HL-60/S4 treated with phorbol 12-myristate 13-acetate at 8.2 ng/mL for 4 days and 3 days (cell line): ENCODE measurements around the gene ZNF774.
"Not testable (repeated sequence)": the region's sequence is repeated elsewhere in the genome, so short reads cannot be mapped to it uniquely, and the experiment has no call there.

Experiments
- in situ Hi-C: fragments of 300-500 bp; cut with MboI; formaldehyde crosslinking; loops from 2 replicates; pipeline ENCODE4 v1.15.0; 2022; ENCODE audit warnings: low sequenced_read_pairs

ZNF774 gene

DNA sequence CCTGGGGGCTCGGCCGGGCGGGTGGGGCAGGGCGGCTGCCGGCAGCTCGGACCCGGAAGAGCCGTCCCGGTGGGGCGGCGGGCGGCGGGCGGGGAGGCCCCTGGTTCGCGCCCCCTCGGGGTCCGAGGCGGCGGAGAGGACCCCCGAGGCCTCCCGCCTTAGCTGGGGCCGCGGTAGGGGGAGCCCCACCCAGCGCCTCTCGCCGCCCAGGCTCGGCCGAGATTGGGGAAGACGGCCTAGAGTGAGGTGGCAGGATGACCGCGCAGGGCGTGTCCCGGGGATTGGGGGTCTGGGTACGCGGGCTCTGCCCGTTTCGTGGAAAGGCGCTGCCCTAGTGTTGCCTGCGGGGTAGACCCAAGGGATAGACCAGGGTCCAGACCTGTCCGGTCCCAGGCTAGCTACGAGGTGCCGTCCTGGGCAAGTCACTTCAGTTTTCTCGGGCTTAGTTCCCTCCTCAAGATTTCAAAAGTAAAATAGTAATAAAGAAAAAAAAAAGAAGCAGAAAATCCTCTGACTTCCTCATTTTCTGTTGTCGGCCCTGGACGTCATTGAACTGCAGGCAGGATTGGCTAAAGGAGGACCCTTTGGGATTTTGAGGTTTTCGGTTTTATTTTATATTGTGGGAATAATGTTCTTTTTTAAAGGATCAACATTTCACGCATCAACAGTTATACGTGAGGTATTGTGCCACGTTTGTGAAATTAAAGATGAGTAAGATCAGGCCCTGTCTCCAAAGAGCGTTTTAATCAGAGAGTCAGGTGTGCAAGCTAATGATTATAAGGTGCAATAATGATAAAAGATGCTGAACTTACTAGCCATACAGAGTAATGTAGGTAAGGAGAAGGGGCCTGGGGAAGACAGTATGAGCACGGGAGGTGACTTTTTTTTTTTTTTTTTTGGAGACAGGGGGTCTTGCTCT, 36.6 kb downstream of the ZNF774 start:
- in situ Hi-C loops: no loop called here

DNA sequence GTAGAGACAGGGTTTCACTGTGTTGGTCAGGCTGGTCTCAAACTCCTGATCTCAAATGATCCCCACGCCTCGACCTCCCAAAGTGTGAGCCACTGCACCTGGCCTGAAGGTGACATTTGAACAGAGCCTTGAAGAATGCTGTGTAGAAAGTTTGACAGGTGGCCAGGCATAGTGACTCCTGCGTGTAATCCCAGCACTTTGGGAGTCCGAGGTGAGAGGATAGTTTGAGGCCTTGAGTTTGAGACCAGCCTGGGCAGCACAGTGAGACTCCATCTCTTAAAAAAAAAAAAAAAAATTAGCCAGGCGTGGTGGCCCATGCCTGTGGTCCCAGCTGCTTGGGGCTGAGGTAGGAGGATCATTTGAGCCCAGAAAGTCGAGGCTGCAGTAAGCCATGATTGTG, 37.4 kb downstream of the ZNF774 start:
- in situ Hi-C loops: no loop called here

DNA sequence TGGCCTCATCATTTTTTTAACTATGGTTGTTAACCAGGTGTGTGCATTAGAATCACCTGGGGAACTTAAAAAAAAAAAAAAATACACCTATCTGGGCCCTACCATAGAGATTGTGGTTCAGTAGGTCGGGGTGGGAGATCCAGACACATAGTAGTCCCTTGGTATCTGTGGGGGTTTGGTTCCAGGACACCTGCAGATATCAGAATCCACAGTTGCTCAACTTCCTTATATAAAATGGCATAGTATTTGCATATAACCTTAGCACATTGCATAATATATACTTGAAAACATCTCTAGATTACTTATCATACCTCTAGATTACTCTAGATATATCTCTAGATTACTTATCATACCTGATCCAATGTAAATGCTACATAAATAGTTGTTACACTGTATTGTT, 41.0 kb downstream of the ZNF774 start:
- in situ Hi-C loops: no loop called here

DNA sequence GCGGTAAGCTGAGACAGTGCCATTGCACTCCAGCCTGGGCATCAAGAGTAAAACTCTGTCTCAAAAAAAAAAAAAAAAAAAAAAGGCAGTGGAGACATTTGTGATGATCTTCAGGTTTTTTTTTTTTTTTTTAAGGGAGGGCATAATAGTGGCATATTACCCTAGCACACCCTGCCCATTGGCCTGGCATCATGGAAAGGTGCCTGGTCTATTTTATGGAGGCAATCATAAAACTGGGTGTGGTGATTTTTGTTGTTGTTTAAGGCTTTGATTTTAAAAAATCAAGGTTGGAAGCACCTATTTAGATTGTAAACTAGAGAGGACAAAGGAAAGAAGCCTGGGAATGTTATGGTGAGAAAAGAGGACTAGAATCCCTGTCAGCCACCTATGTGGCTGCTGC, 42.0 kb downstream of the ZNF774 start:
- in situ Hi-C loops: no loop called here

DNA sequence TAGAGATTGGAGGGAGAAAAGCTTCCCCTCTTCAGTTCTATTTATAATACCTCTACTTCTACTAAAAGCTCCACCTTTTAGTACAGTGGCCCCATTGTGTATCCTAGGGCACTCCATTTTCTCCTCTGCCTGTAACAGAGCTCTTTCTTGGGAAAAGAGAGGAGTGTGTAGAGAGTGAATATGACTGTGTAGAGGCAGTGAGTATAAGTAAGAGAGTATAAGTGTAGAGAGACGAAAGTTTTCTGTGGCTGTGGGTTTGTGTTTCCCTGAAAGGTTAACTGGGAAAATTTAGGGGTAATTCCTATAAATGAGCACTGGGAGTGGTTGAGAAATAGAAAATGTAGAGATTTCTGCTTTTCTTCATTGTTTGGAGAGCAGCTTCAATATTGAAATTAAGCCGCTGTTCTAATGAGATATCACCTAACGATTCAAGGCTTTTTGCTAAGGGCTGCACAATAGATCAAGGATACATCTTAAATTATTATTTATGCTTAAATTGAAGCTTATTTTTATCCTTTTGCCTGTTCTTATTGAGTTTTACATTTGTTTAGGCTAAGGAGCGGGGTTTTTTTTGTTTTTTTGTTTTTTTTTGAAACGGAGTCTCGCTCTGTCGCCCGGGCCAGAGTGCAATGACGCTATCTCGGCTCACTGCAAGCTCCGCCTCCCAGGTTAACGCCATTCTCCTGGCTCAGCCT, 42.8 kb downstream of the ZNF774 start:
- in situ Hi-C loops: no loop called here

DNA sequence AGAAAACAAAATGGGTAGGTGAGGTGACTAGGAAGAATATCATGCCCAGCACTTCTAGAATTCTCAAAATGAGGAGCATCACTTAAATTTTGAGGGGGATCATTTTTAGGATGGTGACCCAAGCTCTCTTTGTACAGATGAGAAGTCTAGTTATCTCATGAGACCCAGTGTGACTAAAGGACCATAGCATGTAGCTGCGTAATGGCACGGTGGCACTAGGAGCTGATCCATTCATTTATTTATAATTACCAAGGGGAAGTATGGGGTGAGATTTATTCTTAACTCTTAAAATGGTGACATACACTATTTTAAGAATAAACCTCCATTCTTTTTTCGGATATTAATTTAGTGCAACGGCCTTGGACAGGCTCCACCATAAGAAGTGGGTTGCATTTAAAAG, 44.2 kb downstream of the ZNF774 start:
- in situ Hi-C loops: no loop called here

DNA sequence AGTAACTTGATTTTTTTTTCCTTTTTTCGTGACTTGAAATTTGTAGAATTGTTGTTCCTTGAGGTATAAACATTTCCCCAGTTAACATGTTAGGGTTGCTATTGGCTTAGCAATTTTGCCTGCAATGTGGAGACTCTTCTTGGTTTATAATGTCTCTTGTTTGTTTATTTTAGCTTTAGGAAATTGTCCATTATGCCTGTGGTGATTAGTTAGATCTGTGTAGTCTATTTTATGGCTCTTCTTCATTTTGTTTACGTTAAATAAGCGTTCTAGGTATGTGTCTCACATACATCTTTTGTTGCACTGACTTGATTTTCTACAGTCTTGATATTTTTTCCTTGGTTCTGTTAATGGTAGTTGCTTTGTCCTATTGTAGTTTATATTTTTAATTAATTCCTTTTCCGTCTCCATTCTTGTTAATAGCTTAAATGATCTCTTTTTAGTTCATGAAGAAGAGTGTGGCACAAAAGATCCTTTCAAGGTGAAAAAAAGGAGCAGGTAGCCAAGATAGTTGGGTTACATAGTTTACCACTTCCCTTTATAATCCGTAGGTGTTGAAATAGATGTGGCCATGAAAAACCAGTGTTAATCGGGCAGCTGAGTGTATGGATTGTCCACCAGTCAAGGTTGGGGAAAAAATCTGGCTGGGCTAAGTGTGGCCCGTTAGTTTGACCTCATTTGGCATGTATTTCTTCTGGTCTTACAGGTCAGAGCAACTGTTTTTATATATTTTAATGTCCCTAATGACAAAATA, 48.1 kb downstream of the ZNF774 start:
- in situ Hi-C loops: no loop called here

DNA sequence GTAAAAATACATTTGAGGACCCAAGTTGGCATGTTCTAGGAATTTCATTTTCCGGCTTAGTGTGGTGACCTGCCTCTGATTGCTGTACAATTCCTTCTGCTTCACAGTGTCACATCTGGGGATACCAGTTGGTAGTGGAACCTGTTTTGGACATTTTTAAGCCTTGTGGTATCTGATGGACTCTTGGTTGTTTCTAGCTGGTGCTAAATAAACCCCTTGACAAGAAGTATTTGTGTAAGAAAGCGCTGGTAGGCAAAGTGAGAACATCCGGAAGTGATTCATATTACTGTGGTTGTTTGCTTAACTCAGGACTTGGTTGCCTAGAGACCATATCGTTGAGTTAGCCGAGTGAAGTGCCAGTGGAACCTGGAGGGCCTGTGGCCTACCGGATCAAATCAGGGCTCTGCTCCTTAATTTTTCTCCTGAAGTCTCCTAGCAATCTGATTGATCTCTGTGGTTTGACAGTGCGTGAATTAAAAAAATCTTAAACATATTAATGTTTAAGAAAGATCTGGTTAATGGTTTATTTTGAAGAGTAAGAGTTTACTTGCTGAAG, 48.8 kb downstream of the ZNF774 start:
- in situ Hi-C loops: no loop called here

DNA sequence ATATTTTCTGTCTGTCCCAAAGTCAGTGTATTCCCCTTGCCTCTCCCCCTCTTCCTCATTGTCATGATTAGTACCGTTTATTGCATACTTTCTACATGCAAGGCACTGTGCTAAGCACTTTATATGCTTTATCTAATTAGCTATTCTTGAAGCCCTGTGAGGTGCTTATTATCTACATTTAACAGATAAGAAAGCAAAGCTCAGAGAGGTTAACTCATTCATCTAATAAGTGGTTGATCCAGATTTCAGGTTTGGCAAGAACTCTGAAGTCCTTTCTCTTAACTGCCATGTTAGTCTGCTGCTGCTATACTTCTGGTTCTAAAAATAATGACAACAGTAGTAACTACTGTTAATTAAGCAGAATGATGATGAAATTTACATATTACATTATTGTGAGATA, 49.4 kb downstream of the ZNF774 start:
- in situ Hi-C loops: no loop called here

DNA sequence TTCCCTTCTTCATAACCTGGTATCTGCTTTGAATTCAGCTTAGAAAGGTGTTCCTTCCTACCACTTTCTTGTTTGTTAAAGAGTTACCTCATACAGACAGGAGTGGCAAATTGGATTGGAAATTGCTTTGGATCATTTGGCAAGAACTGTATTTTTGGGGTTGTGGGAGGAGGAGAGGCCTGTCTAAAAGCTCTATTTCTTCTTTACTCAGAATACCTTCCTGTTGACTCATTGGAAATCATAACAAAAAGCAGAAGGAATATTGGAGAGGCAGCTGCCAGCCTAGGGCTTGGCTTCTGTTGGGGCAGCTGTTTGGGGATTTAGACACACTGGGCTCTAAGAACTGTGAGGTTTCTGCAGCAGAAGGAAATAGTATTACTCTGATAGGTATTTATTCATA, 50.1 kb downstream of the ZNF774 start:
- in situ Hi-C loops: no loop called here

DNA sequence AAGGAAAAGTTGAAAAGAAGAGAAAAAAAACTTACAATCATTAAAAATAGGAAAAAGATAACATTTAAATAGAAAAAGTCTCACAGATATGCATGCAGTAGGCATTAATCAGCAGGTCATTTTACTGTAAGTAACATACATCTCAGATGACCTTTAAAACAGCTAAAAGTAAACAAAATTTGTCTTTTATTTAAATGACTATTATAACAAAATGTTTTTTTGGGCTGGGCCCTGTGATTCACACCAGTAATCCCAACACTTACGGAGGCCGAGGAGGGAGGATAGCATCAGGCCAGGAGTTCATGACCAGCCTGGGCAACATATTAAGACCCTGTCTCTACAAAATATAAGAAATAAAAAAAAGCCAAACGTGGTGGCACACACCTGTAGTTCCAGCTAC, 50.7 kb downstream of the ZNF774 start:
- in situ Hi-C loops: no loop called here

DNA sequence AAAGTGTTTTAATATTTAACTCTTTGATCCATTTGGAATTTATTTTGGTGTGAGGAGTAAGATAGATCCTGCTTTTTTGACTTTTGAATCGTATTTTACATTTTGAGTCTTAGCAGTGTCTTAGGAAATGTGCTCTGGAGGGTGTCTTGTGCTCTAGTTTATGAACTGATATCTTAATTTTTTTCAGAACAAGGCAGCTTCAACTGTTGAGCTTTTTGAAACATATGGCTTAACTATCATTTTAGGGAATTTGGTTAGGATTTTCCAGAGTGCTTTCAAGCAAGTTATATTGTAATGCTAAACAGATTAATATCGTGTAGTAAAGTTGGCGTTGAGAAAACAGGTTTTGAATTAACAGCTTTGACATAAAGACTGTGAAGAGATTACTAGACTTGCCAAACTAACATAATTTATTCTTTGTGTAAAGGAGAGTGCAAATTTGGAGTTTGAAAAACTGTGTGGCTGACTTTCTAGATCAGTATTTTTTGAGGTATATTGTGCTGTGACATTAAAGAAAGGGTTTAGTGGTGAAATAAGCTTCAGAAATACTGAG, 53.0 kb downstream of the ZNF774 start:
- in situ Hi-C loops: no loop called here

DNA sequence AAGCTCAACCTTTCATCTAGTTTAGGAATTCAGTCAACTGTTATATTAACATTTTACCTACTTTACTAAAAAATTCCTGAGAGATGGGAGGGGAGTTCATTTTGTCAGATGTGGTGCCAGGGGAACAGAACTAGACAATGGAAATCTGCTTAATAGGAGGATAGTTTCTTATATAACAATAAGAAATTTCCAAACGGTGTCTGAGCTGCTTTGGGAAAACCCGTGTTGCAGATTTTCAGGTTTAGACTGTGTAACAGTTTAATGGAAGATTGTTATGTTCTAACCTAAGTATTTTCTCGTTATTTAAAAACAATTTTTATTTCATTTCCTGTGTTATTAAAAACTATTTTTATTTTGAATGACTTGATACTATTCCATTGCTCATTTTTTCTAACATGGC, 55.3 kb downstream of the ZNF774 start:
- in situ Hi-C loops: no loop called here

DNA sequence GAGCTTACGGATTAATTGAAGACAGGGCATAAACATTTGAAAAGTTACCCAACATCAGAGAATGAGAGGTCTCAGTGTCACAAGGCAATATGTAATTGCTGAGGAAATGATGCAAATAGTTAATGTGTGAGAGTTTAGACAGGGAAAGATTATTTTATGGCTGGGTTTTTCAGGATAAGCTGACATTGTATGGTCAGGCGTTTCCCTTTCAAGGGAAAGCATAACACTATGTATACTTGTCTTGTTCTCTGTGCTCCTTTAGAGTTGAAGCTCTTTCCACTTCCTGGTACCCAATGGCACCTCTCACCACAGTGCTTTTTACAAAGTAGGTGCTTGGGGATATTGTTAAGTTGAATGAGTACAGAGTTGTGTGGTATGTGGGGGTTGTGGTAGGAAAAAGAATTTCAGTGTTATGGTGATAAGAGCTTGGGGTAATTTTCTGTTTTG, 55.8 kb downstream of the ZNF774 start:
- in situ Hi-C loops: no loop called here

DNA sequence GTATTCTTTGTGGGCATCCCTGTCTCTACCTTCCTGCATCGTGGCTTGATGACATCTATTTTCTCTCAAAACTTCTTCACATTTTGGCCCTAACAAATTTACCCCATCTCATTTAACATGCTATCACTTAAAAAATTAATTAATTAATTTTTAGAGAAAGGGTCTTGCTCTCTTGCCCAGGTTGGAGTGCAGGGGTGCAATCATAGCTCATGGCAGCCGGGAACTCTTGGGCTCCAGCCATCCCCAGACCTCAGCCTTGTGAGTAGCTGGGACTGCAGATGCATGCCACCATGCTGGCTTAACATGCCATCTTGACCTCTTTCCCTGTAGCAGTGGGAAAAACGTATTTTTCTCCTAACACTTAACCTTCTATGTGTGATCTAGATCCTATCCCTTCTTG, 56.6 kb downstream of the ZNF774 start:
- in situ Hi-C loops: no loop called here

DNA sequence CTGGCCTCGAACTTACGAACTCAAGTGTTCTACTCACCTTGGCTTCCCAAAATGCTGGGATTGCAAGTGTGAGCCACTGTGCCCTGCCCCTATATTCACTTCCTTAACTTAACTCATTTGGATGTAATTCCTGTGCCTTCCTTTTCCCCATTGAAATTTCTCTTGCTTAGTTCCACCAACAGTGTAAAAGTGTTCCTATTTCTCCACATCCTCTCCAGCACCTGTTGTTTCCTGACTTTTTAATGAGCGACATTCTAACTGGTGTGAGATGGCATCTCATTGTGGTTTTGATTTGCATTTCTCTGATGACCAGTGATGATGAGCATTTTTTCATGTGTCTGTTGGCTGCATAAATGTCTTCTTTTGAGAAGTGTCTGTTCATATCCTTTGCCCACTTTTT, 57.5 kb downstream of the ZNF774 start:
- in situ Hi-C loops: not testable (repeated sequence)

DNA sequence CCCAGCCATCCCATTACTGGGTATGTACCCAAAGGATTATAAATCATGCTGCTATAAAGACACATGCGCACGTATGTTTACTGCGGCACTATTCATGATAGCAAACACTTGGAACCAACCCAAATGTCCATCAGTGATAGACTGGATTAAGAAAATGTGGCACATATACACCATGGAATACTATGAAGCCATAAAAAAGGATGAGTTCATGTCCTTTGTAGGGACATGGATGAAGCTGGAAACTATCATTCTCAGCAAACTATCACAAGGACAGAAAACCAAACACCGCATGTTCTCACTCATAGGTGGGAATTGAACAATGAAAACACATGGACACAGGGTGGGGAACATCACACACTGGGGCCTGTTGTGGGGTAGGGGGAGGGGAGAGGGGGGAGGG, 58.2 kb downstream of the ZNF774 start:
- in situ Hi-C loops: not testable (repeated sequence)

DNA sequence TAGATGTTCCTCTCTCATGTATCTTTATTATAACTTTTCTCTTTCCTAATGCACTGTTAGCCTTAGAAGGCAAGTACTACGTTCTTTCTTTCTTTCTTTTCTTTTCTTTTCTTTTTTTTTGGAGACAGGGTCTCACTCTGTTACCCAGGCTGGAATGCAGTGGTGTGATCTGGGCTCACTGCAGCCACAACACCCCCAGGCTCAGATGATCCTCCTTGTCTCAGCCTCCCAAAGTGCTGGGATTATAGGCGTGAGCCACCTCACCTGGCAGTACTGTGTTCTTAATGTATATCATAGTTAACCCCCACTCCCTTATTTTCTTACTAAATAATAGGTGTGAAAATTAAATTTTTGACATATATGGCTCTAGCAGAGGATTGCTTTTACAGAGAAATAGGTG, 59.1 kb downstream of the ZNF774 start:
- in situ Hi-C loops: no loop called here
